H1 (cell line): ENCODE results near the gene MYLK. TPM values are rescaled to one million over a fixed set of nuclear protein-coding genes. Genes with fewer than 3 reads are reported as not detected.

ENCODE experiments used
- BCL11A ChIP-seq, 2 experiments: IDR thresholded peaks; one replicate each; pipeline ENCODE4 v1.6.1; 2011; ENCODE audit warnings: low read depth in 2 of 2, low read length in 2 of 2, mild to moderate bottlenecking in 2 of 2
- CTBP2 ChIP-seq: IDR thresholded peaks from 2 replicates; pipeline ENCODE4 v1.7.0; 2011; ENCODE audit warnings: borderline replicate concordance, mild to moderate bottlenecking, moderate library complexity, mixed read lengths, low read length; ENCODE audit not compliant: insufficient read depth, insufficient read length
- EGR1 ChIP-seq: IDR thresholded peaks from 2 replicates; pipeline ENCODE4 v1.6.1; 2011; ENCODE audit warnings: low read depth, low read length, borderline replicate concordance
- POLR2A ChIP-seq, 2 experiments: IDR thresholded peaks; 1 replicate in 1 of 2; 2 replicates in 1 of 2; pipeline ENCODE4 v1.6.1; 2011; ENCODE audit warnings: low read depth in 2 of 2, low read length in 2 of 2, mild to moderate bottlenecking in 2 of 2; ENCODE audit errors: control extremely low read depth in 1 of 2
- RFX5 ChIP-seq: IDR thresholded peaks from 2 replicates; pipeline ENCODE4 v1.6.1; 2011; ENCODE audit warnings: low read depth, low read length, improper control_type of control experiment, borderline replicate concordance
- RXRA ChIP-seq: IDR thresholded peaks from 2 replicates; pipeline ENCODE4 v1.6.1; 2011; ENCODE audit warnings: low read depth, mild to moderate bottlenecking, low read length, moderate library complexity; ENCODE audit not compliant: insufficient read depth
- TCF12 ChIP-seq: IDR thresholded peaks from 2 replicates; pipeline ENCODE4 v1.6.1; 2011; ENCODE audit warnings: low read depth, mild to moderate bottlenecking, low read length
- polyA plus RNA-seq, 7 experiments: library from polyadenylated mRNA; depleted of rRNA in 3 of 7; stranded (reverse) in 5 of 7; unstranded in 2 of 7; fragments of >200 nt in 5 of 7; fragments of 200-250 nt in 2 of 7; gene quantifications; 1 replicate in 5 of 7; 2 replicates in 1 of 7; 4 replicates in 1 of 7; pipeline versions ENCODE4 v1.2.1 to v1.2.3, GENCODE V29; 2011 to 2013; ENCODE audit warnings: missing spikeins in 2 of 7, mixed read lengths in 2 of 7
- total RNA-seq: library from RNA; stranded (reverse); fragmentation: NEBNext Ultra II Directional; extraction: Animal tissue kit (Norgen Biotek cat#: 25700); gene quantifications from 2 replicates; pipeline ENCODE4 v1.2.1, GENCODE V29; 2021

MYLK gene
- total and polyA plus RNA-seq, 2 of the 8 experiments (the other 6 are each of a cell fraction or from before 2014, with no cell fraction given), result 11.6 to 21.3 TPM

- TF ChIP-seq CTBP2 (no peak), EGR1 (no peak), TCF12 (no peak), BCL11A (IDR thresholded peaks at IDR 0.05; ENCODE audit: low read depth in 2 of 2, low read length in 2 of 2) (no peak), POLR2A (IDR thresholded peaks at IDR 0.05; ENCODE audit: control extremely low read depth in 1 of 2, low read depth in 2 of 2, low read length in 2 of 2) (no peak), RFX5 (no peak), RXRA (no peak)
These were observed 88.5 kb downstream of the MYLK start (continued) for GRCh38 chr3:123795471-123796251.
